Neural crest cell (in vitro differentiated cells): ENCODE results near the gene CRNKL1. TPM values are rescaled to one million over a fixed set of nuclear protein-coding genes. Genes with fewer than 3 reads are reported as not detected.

Source experiments
- DNase-seq: peaks from one replicate; pipeline ENCODE4 v3.0.0; 2021; ENCODE audit warnings: low read depth, mixed read lengths, low spot score
- H3K27ac Mint-ChIP-seq: one replicate; pipeline ENCODE4 v1.8.0; 2021; ENCODE audit warnings: mild to moderate bottlenecking, mixed read lengths; ENCODE audit not compliant: unreplicated experiment
- H3K27me3 Mint-ChIP-seq: 2 replicates; pipeline ENCODE4 v1.8.0; 2021; ENCODE audit warnings: low read depth, mild to moderate bottlenecking, mixed read lengths
- H3K36me3 Mint-ChIP-seq: 2 replicates; pipeline ENCODE4 v1.8.0; 2021; ENCODE audit warnings: low read depth, mild to moderate bottlenecking, mixed read lengths
- H3K4me1 Mint-ChIP-seq: 2 replicates; pipeline ENCODE4 v1.8.0; 2021; ENCODE audit warnings: mixed read lengths
- H3K4me3 Mint-ChIP-seq: one replicate; pipeline ENCODE4 v1.8.0; 2021; ENCODE audit warnings: mild to moderate bottlenecking, mixed read lengths
- H3K9me3 Mint-ChIP-seq: 2 replicates; pipeline ENCODE4 v1.8.0; 2021; ENCODE audit warnings: mixed read lengths
- CTCF ChIP-seq: fragments of 200-600 bp; sonication (generic); conservative IDR thresholded peaks from 2 replicates; pipeline ENCODE4 v1.5.0; 2021; ENCODE audit warnings: antibody characterized with exemption, mild to moderate bottlenecking
- total RNA-seq: library from RNA; stranded (reverse); gene quantifications from 2 replicates; pipeline ENCODE4 v1.2.1, GENCODE V29; 2021

The CRNKL1 gene
- total RNA-seq, 1 donor from 2014 or later, result 25.8 TPM

GRCh38 chr20:20092827-20093226 lies 40.6 kb upstream of the CRNKL1 start:
- Mint-ChIP-seq H3K27me3 (no peaks in the 10 kb centered on the region), H3K4me3 (no peak overlapping the region)

GRCh38 chr20:20089939-20090338 lies 37.7 kb upstream of the CRNKL1 start:
- no peak for TF ChIP-seq CTCF
- Mint-ChIP-seq H3K27me3 (peaks cover 3% of the 10 kb centered on the region), H3K9me3 (peaks cover 5% of the 10 kb centered on the region), H3K36me3 (no peaks in the 10 kb centered on the region), H3K4me3 (no peak overlapping the region), H3K27ac (no peak overlapping the region), H3K4me1 (no peaks in the 10 kb centered on the region)
- DNase-seq, result no peak

More at GRCh38 chr20:20092827-20093226, 40.6 kb upstream of the CRNKL1 start:
- Mint-ChIP-seq H3K36me3 (no peaks in the 10 kb centered on the region), H3K4me1 (no peaks in the 10 kb centered on the region), H3K27ac (no peak overlapping the region), H3K9me3 (peaks cover 5% of the 10 kb centered on the region)
- no peak for TF ChIP-seq CTCF
- DNase-seq, result no peak

- H3K27ac Mint-ChIP-seq, result no peak overlapping the region
- H3K27me3 Mint-ChIP-seq, result peaks cover 4% of the 10 kb centered on the region
- no peak overlapping the region for H3K4me3 Mint-ChIP-seq
- no peak for DNase-seq
- peaks cover 5% of the 10 kb centered on the region for H3K9me3 Mint-ChIP-seq
- no peak for TF ChIP-seq CTCF
- no peaks in the 10 kb centered on the region for H3K36me3 Mint-ChIP-seq
- no peaks in the 10 kb centered on the region for H3K4me1 Mint-ChIP-seq
Measured at GRCh38 chr20:20089018-20089417, 36.8 kb upstream of the CRNKL1 start.

- Mint-ChIP-seq H3K27me3 (peaks cover 27% of the 10 kb centered on the region), H3K9me3 (peaks cover 3% of the 10 kb centered on the region), H3K36me3 (no peaks in the 10 kb centered on the region), H3K4me1 (no peaks in the 10 kb centered on the region), H3K4me3 (no peak overlapping the region), H3K27ac (no peak overlapping the region)
- TF ChIP-seq CTCF, result no peak
- no peak for DNase-seq
Measured at GRCh38 chr20:20085812-20086211, 33.5 kb upstream of the CRNKL1 start.

- Mint-ChIP-seq H3K4me1 (no peaks in the 10 kb centered on the region), H3K4me3 (no peak overlapping the region), H3K27me3 (peaks cover 31% of the 10 kb centered on the region), H3K36me3 (no peaks in the 10 kb centered on the region), H3K27ac (peak overlapping the region; percentile 12), H3K9me3 (peaks cover under 1% of the 10 kb centered on the region)
- TF ChIP-seq CTCF, result no peak
- DNase-seq, result no peak
Measured at GRCh38 chr20:20085071-20085470, 32.8 kb upstream of the CRNKL1 start.

GRCh38 chr20:20084296-20084752 lies 32.1 kb upstream of the CRNKL1 start:
- Mint-ChIP-seq H3K36me3 (no peaks in the 10 kb centered on the region), H3K27ac (no peak overlapping the region)
- DNase-seq, result no peak

More at GRCh38 chr20:20084296-20084752, 32.1 kb upstream of the CRNKL1 start:
- no peaks in the 10 kb centered on the region for H3K4me1 Mint-ChIP-seq
- no peaks in the 10 kb centered on the region for H3K9me3 Mint-ChIP-seq
- no peak for TF ChIP-seq CTCF
- H3K4me3 Mint-ChIP-seq, result no peak overlapping the region
- peaks cover 33% of the 10 kb centered on the region for H3K27me3 Mint-ChIP-seq
